ES-I3 (cell line): ENCODE data around the gene FGF11.

Experiments
- H3K36me3 ChIP-seq: 2 replicates; pipeline ENCODE4 v1.6.1; 2013; ENCODE audit warnings: mild to moderate bottlenecking, low read length, control low read depth, moderate library complexity; ENCODE audit not compliant: insufficient read depth
- H3K4me1 ChIP-seq: 2 replicates; pipeline ENCODE4 v1.6.1; 2013; ENCODE audit warnings: mild to moderate bottlenecking, control low read depth, low read length; ENCODE audit not compliant: insufficient read depth
- H3K9ac ChIP-seq: 2 replicates; pipeline ENCODE4 v1.6.1; 2013; ENCODE audit warnings: low read depth, mild to moderate bottlenecking, low read length, moderate library complexity
- H3K9me3 ChIP-seq: 2 replicates; pipeline ENCODE4 v1.6.1; 2013; ENCODE audit warnings: mild to moderate bottlenecking, low read length, moderate library complexity; ENCODE audit not compliant: control insufficient read depth, insufficient read depth

Gene FGF11

DNA sequence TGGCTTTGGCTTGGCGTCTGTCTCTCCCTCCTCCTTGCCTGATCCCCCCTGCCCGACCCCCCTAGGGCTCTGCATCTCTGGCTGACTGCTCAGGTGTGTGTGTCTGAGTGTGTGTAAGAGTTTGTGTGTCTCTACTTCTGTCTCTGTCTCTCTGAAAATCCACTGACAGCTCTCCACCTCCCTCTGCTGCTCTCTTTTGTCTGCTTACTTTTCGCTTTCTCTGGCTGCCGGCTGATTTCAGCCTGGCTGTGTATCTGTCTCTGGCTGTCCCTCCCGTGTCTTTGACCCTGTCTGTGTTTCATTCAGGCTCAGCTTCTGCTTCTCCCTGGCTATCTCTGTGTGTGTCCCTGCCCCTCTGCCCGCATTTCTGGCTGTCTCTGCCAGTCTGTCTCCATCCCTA is 23.0 kb upstream of the FGF11 start:
- H3K4me1 ChIP-seq = peaks cover 19% of the 10 kb centered on the region; the same call in 1 of the 2 replicates
- H3K9me3 ChIP-seq = no peaks in the 10 kb centered on the region
- H3K9ac ChIP-seq = no peak overlapping the region
- no peaks in the 10 kb centered on the region for H3K36me3 ChIP-seq

DNA sequence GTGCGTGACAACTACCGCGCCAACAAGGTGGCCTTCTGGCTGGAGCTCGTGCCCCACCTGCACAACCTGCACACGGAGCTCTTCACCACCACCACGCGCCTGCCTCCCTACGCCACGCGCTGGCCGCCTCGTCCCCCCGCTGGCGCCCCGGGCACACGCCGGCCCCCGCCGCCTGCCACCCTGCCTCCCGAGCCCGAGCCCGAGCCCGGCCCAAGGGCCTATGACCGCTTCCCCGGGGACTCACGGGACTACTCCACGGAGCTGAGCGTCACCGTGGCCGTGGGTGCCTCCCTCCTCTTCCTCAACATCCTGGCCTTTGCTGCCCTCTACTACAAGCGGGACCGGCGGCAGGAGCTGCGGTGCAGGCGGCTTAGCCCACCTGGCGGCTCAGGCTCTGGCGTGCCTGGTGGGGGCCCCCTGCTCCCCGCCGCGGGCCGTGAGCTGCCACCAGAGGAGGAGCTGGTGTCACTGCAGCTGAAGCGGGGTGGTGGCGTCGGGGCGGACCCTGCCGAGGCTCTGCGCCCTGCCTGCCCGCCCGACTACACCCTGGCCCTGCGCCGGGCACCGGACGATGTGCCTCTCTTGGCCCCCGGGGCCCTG is 22.2 kb upstream of the FGF11 start:
- Histone ChIP-seq H3K9me3 (no peaks in the 10 kb centered on the region), H3K36me3 (no peaks in the 10 kb centered on the region), H3K9ac (no peak overlapping the region), H3K4me1 (peaks cover 19% of the 10 kb centered on the region; the same call in 1 of the 2 replicates)

DNA sequence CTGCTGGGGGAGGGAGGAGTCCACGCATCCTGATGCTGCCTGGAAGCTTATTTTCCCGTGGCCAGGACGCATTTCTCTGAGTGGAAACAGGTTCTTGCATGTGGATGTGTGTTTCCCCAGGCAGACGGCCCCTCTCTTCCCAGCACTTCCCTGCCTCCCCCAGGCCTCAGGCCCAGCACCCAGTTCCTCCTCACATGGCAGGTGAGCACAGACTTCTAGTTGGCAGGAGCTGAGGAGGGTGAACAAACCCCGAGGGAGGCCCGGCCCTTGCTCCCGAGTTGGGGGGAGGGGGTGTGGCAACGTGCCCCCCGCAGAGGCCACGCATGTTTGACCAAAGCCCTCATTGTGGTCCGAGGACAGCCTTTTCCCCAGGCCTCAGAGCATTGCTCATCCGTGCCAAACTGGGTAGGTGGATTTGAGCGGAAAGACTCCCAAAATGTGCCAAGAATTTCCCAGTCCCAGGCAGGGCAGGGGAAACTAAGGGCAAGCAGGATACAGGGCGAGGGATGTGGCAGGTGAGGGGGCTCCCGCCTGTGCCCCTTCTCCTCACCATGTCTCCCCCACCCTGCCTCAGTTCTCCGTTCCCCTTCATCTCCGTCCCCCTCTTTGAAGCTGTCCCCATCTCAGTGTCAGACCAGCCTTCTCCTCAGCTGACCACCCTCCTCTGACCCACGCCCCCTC is 20.7 kb upstream of the FGF11 start:
- Histone ChIP-seq H3K9me3 (no peaks in the 10 kb centered on the region), H3K4me1 (peaks cover 14% of the 10 kb centered on the region; the same call in 1 of the 2 replicates), H3K9ac (no peak overlapping the region), H3K36me3 (no peaks in the 10 kb centered on the region)

DNA sequence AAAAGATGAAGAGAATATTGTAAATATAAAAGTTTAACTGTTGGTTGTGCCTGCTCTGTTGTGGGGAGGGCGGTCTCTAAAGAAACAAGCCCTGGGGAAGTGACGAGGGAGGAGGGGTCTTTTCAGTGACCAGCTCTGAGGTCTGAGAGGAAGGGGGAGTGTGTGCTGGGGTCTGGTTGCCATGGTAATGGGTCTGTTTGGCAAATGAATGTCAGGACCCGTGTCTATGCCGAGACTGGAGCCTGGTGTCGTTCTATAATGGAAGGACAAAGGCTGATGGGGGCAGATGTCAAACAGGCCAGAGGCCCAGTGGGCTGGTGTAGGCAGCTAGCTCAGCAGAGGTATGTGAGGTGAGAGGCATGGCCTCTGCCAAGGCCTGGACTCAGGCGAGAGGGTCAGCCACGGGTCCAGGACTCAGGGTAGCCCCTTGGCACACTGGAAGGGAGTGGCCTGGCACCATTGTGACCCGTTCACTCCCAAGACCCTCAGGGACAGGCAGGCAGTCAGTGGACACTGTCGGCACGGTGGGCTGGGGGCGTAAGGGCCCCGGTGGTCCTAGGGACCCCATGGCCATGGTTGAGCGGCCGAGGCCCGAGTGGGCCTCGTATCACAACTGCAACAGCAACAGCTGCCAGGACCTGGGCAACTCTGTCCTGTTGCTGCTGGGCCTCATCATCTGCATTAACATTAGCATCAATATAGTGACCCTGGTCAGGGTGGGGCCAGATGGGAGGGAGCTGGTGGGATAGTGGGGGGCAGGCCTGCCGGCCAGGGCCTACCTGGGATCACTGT is 19.3 kb upstream of the FGF11 start, which contains the start of gene SPEM1:
TSS of gene SPEM1 (plus strand) at position 506 of the 792 bp plus-strand sequence. CDS start at position 567, 61 bp downstream.
- H3K36me3 ChIP-seq = no peaks in the 10 kb centered on the region
- no peak within 1 kb of the TSS for H3K9ac ChIP-seq
- peaks cover 14% of the 10 kb centered on the region; the same call in 1 of the 2 replicates for H3K4me1 ChIP-seq
- H3K9me3 ChIP-seq = no peaks in the 10 kb centered on the region

DNA sequence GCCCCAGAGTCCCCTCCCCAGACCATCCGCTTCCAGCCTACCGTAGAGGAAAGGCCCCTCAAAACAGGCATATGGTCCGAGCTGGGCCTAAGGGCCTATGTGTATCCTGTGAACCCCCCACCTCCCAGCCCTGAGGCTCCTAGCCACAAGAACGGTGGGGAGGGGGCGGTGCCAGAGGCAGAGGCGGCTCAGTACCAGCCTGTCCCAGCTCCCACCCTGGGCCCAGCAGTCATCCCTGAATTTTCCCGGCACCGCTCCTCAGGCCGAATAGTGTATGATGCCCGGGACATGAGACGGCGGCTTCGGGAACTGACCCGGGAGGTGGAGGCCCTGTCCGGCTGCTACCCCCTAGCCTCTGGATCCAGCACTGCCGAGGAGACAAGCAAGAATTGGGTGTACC is 18.1 kb upstream of the FGF11 start:
- H3K9me3 ChIP-seq = no peaks in the 10 kb centered on the region
- peaks cover 14% of the 10 kb centered on the region; the same call in 1 of the 2 replicates for H3K4me1 ChIP-seq
- no peak overlapping the region for H3K9ac ChIP-seq
- no peaks in the 10 kb centered on the region for H3K36me3 ChIP-seq

DNA sequence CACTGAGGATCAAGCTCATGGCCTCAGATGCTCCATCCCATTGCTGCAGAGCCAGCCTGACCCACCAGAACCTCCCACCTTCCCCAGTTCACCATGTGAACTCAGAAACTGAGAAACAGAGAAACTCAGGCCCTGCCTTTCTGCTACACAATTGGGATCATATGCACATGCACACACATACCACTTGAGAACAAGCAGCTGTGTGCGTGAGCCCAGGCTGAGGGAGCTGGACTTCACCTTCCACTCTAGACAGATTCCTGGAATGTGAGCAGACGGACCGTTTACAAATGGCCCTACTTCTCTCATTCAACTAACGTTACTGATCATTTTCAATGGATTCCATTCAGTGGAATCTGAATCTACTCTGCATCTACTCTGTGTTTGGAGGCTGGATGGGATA is 15.6 kb upstream of the FGF11 start:
- Histone ChIP-seq H3K9me3 (no peaks in the 10 kb centered on the region), H3K9ac (no peak overlapping the region), H3K4me1 (peaks cover 8% of the 10 kb centered on the region; the same call in 1 of the 2 replicates), H3K36me3 (no peaks in the 10 kb centered on the region)

DNA sequence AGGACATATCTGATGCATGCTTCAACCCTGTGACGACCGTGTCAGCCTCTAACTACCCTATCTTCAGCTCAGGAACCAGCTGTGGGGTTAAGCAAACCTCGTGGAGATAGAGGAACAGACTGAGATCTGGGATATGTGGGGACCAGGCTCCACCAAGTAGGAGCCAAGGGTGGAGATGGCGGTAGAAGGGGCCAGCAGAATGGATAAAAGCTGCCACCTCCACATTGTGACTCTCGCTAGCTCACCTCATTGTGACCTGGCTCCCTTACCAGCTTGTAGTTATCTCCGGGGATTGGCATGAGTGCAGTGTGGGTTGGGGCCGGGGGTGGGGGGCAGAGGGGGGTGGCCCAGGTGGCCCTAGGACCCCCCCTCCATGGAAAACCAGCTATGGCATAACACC is 14.0 kb upstream of the FGF11 start, which contains the start of gene SPEM2:
TSS of gene SPEM2 (plus strand) at position 301 of the 400 bp plus-strand sequence. CDS start at position 374, 73 bp downstream.
- no peaks in the 10 kb centered on the region for H3K9me3 ChIP-seq
- H3K4me1 ChIP-seq = no peaks in the 10 kb centered on the region; the same call in 1 of the 2 replicates
- no peak within 1 kb of the TSS for H3K9ac ChIP-seq
- no peaks in the 10 kb centered on the region for H3K36me3 ChIP-seq

DNA sequence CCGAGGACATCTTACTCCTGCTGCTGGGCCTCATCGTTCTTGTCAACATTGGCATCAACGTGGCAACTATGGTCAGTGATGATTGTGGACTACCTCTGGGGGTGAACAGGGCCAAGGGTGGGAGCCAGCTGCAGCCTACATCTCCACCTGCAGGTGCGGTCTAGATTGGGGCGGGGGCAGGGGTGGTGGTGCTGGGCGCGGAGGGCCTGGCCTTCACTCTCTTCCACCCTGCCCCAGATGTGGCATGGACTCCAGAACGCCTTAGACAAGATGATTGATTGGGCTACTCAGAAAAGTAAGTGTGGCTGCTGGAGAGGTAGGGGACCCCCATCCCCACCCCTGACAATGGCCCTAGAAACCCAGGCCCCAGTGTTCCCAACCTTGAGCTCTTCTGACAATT is 13.6 kb upstream of the FGF11 start:
- Histone ChIP-seq H3K9ac (no peak overlapping the region), H3K4me1 (no peaks in the 10 kb centered on the region; the same call in 1 of the 2 replicates), H3K36me3 (no peaks in the 10 kb centered on the region), H3K9me3 (no peaks in the 10 kb centered on the region)

DNA sequence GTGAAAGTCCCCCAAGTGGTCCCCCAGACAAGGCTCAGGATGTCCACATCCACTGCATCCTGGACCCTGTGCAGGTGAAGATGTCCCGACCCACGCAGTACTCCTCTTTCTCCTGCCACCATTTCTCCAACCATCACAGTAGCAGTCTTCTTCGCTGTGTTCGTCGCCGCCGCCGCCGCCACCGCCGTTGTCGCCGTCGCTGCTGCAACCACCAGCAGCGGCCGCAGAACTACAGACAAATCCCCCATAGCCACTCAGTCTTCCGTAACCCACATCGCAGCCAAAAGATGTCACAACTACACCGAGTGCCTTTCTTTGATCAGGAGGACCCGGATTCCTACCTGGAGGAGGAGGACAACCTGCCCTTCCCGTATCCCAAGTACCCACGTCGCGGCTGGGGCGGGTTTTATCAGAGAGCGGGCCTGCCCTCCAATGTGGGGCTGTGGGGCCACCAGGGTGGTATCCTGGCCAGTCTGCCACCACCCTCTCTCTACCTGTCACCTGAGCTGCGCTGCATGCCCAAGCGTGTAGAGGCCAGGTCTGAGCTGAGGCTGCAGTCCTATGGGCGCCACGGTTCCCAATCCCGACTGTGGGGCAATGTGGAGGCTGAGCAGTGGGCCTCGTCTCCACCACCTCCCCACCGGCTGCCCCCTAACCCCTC is 13.0 kb upstream of the FGF11 start:
- H3K9ac ChIP-seq = no peak overlapping the region
- no peaks in the 10 kb centered on the region for H3K4me1 ChIP-seq
- H3K9me3 ChIP-seq = no peaks in the 10 kb centered on the region
- no peaks in the 10 kb centered on the region for H3K36me3 ChIP-seq

DNA sequence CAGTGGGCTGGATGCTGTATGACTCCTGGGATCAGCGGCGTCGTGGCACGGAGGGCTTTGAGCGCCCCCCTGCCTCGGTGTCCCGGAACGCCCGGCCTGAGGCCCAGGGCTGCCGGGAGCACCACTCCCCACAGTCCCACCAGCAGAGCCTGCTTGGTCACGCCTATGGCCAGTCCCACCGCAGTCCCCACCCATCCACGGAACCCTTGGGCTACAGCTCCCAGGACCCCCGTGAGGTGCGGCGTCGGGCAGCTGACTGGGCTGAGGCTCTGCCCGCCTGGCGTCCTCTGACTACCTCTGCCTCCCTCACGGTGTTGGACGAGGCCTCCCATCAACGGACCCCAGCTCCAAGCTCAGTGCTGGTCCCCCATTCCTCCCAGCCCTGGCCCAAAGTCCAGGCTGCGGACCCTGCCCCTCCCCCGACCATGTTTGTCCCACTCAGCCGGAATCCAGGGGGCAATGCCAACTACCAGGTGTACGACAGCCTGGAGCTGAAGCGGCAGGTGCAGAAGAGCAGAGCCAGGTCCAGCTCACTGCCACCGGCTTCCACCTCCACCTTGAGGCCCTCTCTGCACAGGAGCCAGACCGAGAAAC is 12.3 kb upstream of the FGF11 start:
- Histone ChIP-seq H3K9me3 (no peaks in the 10 kb centered on the region), H3K4me1 (no peaks in the 10 kb centered on the region), H3K36me3 (no peaks in the 10 kb centered on the region), H3K9ac (no peak overlapping the region)

DNA sequence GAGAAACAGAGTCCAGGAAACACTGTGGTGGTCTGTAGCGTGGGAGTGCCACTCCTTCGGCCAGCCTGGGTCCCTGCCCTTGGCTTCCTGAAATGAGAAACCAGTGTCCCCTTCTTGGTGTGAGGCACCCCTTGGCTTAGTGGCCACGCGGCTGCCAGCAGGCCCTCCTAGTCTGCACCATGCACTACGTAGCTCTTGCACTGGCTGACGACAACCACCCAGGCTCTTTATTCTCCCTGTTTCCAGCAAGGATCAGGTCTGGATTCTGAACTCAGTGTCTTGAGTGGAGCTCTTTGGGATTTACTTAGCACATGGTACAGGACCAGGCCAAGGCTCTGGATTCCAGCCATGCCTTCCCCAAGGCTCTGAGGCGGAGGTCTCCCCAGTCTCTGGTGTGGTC is 11.8 kb upstream of the FGF11 start:
- Histone ChIP-seq H3K4me1 (no peaks in the 10 kb centered on the region), H3K36me3 (no peaks in the 10 kb centered on the region), H3K9ac (no peak overlapping the region), H3K9me3 (no peaks in the 10 kb centered on the region)

DNA sequence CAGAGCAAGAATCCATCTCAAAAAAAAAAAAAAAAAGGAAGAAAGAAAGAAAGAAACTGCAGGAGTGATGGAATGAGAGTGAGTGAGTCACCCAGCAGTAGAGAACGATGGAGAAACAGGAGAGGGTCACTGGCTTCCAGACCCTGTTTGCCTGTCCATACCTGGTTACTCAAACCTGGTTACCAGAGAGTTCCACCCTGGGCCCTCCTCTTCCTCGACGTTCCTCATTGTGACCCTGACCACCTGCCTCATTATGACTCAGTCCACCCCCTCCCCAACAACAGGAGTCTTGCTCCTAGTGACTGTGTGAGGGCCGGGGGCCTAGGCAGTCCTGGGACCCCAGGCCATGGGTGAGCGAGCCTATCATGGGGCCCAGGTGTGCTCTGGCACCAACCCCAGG is 10.8 kb upstream of the FGF11 start, which contains the start of gene SPEM3:
TSS of gene SPEM3 (plus strand) at position 301 of the 400 bp plus-strand sequence. CDS start at position 347, 46 bp downstream.
- Histone ChIP-seq H3K36me3 (no peaks in the 10 kb centered on the region), H3K9ac (no peak within 1 kb of the TSS), H3K4me1 (no peaks in the 10 kb centered on the region), H3K9me3 (no peaks in the 10 kb centered on the region)

DNA sequence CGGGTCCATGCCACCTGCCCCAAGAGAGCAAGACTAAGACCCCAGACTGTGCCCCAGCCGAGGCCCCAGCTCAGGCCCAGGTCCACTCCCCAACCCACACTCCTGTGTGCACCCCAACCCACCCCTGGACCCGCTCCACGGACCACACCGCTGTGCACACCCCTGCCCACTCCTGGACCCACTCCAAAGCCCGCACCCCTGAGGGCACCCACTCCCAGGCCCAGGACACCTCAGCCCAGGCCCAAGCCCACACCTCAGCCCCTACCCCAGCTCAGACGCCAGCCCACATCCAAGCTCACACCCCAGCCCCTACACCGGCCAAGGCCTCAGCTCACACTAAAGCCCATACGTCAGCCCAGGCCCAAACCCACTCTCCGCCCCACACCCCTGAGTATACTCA is 9.6 kb upstream of the FGF11 start:
- Histone ChIP-seq H3K4me1 (no peaks in the 10 kb centered on the region), H3K9me3 (no peaks in the 10 kb centered on the region), H3K36me3 (no peaks in the 10 kb centered on the region), H3K9ac (no peak overlapping the region)

DNA sequence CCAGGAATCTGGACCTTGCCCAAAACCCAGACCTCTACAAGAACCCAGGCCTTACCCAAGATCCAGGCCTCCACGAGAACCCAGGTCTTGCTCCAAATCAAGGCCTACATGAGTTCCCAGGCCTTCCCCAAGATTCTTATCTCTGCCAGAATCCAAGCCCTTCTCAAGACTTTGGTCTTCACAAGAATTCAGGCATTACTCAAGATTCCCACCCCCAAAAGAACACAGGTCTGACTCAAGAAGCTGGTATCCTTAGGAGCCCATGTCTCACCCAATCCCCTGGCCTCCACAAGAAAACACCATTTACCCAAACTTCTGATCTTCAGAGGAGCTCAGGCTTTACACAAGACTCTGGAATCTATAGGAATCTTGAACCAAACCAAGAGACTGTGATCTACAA is 8.1 kb upstream of the FGF11 start:
- no peaks in the 10 kb centered on the region for H3K9me3 ChIP-seq
- H3K9ac ChIP-seq = no peak overlapping the region
- H3K36me3 ChIP-seq = no peaks in the 10 kb centered on the region
- no peaks in the 10 kb centered on the region for H3K4me1 ChIP-seq
